GM21723 (cell line): ENCODE data around the gene THEM5.

Experiments
- ATAC-seq: cut with Tn5 transposase; IDR thresholded peaks from one replicate; pipeline ENCODE4 v1.9.1; 2021; ENCODE audit warnings: mild to moderate bottlenecking, moderate library complexity; ENCODE audit not compliant: unreplicated experiment

THEM5 gene

GRCh38 chr1:151840421-151840820 is 13.1 kb downstream of the THEM5 start:
- no peak for ATAC-seq

DNA sequence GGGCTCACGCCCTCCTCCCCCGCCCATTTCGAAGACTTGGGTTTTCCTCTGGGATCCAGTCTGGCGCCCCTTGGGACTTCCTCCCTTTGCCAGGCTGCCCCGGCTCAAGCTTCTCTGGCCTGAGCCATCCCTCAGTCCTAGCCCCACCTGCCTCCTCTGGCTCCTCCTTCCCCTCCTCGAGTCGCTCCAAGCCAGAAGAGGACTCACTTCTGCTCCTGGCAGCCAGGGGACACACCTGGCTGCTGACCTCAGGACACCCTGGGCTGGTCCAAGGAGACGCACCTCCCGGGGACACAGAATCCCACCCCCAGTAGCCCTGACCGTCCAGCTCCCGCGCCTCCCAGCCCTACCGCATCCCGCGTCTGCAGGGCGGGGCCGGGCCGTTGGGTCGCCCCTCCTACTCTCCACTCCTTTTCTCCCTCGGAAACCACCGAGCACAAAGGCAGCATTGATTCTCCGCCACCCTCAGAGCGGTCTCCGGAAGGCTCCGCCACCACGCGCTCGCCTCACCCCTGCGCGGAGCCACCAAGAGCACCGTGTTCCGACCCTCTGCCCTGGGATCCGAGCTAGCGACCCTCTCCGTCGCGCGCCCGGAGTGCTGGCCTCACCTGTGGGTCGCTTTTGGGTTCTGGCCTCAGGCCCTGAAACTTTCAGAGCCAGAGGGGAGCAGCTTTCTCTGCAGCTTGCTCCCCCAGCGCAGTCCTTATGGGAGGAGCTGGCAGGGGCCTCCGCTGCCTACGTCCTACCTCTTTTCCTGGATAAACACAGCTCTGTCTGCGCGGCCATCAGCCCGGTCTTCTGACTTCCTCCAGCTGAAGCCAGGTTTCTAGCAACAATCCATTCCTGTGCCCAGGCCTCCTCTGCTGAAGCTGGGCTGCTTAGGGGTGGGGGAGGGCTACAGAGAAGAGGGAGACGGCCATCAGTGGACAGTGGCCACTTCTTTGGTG is 13.8 kb downstream of the THEM5 start, which contains the start of gene C2CD4D:
TSS of gene C2CD4D (minus strand) at position 364 of the 947 bp plus-strand sequence. CDS start 831 bp downstream, outside the sequence.
- no peak for ATAC-seq

GRCh38 chr1:151839082-151839412 is 14.5 kb downstream of the THEM5 start:
- ATAC-seq = no peak

DNA sequence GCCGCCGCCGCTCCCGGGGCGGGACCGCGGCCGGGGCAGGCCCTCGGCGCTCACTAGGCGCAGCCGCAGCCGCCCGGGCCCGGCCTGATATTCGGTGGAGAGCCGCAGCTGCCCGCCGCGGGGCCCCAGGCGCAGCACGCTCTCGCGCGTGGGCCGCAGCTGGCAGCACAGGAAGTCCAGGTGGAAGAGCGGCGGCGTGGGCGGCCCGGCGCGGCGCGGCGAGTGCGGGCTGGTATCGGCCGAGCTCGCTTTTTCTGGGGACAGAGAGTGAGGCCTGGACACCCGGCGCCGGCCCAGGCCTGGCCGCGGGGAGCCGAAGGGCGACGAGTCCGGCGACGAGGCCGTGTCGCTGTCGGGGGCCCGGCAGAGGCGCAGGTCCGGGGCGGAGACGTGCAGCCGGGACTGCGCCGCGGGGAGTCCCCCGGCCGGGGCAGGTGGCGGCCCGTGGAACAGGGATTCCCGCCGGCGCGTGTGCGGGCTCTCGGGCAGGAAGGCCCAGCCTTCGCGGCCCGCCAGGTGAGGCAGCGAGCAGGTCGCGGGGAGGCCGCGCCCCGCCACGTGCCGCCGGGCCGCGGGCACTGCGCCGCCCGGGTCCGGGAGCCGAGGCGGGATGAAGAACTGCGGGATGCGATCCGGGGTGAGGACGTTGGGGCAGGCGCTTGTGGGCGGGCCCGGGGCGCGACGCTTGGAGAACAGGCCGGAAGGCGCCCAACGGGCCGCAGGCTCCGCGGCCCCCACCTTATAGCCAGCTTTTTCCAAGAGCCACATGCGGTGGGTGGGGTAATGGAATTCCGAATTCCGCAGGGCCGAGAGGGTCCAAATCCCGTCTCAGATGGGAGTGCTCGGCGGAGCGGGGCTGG is 15.1 kb downstream of the THEM5 start:
- no peak for ATAC-seq

GRCh38 chr1:151837884-151838221 is 15.7 kb downstream of the THEM5 start:
- ATAC-seq = no peak

DNA sequence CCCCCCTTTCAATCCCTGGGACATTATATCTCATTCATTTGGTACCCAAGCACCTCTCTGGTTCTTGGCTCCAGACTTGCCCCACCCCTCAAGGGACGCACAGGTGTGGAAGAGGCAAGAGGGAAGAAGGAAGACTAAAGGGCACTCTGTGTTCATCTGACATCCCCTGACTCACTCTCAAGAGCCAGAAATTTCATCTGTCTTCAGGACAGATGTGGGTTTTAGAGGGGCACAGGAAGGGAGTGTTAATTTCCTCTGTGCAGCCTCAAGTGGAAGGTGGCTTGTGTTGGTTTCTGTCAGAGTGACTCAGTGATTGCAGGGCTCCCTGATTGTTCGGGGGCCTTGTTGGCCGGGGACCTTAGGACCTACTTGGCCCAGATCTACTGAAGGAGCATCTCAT is 16.3 kb downstream of the THEM5 start:
- no peak for ATAC-seq

DNA sequence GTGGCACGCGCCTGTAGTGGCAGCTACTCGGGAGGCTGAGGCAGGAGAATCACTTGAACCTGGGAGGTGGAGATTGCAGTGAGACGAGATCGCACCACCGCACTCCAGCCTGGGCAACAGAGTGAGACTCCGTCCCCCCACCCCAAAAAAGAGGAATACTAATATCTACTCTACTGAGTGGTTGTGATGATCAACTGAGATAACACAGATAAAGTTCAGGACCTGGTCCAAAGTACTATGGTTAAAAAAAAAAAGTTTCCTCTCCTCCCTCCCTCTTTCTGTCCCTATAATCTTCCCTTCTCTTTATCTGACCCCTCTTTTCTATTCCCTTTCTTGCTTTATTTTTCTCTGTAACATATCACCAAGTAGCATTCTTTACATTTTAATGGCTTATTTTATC is 17.9 kb downstream of the THEM5 start:
- ATAC-seq = no peak

GRCh38 chr1:151834239-151834638 is 19.3 kb downstream of the THEM5 start:
- ATAC-seq = no peak

DNA sequence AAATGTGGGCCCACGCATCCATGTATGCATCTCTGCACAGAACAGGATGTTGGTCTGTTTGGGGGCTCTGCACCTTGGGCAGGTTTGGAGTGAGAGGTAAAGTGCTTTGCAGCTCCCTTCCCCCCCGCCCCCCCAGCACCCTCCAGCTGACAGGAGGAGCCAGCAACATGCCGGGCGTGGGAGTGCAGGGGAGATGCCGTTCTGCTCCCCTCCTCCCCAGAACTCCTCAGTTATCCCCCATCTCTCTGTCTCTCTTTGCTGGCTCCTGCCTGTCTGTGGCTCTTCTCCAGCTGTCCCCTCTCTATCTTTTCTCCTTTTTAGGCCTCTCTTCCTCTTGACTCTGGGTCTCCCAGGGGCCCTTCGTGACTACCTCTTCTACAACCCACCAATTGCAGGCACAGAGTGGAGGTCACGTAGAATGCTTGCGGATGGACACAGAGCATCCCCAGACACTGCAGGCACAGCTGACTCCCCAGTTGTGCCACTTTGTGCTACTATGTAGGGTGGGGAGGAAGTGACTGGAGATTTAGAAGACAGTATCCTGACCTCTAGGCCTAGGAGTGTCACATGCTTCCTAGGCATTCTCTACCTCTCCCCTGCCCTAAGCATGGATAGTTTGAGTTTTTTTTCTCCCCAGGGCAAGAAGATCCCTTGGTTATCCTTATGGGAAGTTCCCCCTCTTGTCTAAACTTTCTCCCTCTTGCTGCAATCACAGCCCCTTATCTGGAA is 20.2 kb downstream of the THEM5 start:
- no peak for ATAC-seq

DNA sequence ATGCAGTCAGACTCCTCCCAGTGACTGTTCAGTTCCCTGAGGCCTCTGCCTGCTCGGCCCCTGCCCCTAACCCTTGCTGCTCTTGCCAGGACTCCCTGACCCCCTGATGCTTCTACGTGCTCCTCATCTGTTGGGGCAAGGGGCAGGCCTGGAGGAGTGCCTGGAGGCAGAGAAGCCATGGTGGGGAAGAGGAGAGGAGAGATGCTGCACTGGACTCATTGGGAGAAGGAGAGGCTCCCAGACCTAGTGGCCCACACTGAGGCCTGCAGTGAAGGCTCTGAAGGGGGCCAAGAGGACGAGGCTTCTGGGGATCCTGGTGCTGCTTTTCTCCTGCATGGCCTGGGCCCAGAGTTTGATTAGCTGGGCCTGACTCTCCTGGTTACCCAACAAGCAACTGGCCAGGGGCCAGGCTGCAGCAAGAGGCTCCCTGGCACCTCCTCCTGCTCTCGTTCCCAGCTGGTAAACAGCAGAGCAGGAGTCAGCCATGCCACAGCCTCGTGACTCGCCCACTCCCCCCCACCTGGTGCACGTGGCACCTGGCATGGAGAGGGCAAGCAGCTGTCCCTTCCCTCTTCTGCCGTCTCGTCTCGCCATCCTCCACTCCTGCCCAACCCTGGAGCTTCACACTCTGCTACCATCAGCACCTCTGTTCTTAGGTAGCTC is 21.1 kb downstream of the THEM5 start:
- no peak for ATAC-seq

DNA sequence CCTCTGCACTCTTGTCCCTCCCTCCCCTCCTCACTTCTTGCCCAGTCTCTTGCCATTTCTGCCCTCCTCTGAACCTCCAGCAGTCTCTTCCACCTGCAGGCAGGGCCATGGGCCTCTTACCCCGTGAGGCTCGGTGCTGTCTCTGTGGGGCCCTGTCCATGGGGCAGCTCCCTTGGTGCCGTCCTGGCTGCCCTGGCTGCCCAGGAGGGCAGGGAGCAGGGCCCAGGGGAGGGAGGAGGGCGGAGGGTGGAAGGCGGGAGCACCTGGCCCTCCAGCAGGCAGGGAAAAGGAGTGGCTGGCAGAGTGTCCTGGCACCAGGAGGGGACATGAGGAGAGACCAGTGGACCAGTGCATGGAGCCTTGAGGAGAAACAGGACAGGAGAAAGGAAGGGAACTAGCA is 21.9 kb downstream of the THEM5 start, which contains the start of gene RORC:
TSS of gene RORC (minus strand) at position 198 of the 400 bp plus-strand sequence. CDS start at position 160, 38 bp downstream.
- no peak for ATAC-seq

- no peak for ATAC-seq
Observed at GRCh38 chr1:151831256-151831591, 22.3 kb downstream of the THEM5 start.

GRCh38 chr1:151830055-151830454 is 23.5 kb downstream of the THEM5 start:
- no peak for ATAC-seq

DNA sequence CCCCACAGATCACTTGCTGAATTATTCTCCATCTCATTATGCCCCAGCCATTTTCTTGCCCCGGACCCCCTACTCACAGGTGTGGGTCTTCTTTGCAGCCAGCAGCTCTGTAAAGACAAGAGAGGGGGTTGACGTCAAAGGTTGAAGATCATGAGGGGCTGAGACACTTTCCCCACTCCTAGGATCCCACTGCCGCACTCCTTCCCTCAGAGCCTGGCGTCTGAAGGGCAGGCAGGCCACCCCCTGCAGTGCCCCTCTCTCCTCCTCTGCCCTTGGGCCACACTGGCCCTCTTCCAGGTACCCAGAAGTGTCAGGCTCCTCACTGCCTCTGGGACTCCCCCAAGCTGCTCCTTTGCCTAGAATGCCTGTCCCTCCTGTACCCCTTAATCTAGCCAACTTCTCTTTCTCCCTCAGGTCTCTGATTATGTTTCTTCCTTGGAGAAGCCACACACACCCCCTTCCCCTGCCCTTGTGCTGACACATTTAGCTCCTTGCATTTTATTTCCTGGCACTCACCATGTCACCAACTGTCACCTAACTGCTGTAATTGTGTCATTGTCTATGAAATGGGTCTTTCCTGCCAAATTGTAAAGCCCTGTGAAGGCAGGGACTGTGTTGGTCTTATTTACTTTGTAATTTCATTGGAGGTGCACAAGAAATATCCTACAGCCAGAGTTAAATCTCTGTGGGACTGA is 24.0 kb downstream of the THEM5 start:
- ATAC-seq = no peak

DNA sequence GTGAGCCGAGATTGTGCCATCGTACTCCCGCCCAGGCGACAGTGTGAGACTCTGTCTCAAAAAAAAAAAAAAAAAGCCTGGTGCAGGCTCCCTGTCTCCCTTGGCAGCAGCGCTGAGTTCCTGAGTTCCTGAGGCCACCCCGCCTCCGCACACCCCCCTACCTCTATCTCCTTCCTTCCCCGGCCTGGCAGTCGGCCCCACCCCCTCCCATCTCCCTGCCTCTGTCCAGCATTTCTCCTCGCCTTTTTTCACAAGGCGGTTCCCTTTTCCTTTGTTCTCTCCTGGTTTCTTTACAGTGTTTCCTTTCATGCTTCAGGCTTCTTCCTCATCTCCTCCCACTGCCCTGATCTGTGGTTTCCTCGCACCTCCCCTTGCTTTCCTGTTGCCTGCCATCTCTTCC is 24.6 kb downstream of the THEM5 start:
- no peak for ATAC-seq

DNA sequence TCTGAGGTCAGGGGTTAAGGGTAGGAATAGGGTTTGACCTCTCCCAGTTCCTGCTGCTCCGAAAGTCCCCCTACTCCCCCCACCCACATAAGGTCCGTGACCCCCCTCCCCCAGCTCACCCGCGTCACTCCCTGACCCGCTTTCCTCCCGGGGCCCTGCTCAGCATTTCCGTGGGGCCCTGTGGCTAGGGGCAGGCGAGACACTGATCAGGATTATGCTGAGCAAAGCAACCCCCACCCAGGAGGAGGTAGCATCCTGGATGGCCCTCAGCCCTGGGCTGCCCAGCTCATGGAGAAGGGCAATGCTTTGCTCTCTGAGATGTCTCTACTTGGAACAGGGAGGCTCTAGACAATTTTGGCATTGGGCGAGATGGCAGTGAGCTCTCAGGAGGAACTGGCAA is 25.7 kb downstream of the THEM5 start:
- ATAC-seq = no peak

- ATAC-seq = no peak
Observed at GRCh38 chr1:151825751-151826660, 27.5 kb downstream of the THEM5 start.

- no peak for ATAC-seq
Observed at GRCh38 chr1:151825204-151825603, 28.3 kb downstream of the THEM5 start.

DNA sequence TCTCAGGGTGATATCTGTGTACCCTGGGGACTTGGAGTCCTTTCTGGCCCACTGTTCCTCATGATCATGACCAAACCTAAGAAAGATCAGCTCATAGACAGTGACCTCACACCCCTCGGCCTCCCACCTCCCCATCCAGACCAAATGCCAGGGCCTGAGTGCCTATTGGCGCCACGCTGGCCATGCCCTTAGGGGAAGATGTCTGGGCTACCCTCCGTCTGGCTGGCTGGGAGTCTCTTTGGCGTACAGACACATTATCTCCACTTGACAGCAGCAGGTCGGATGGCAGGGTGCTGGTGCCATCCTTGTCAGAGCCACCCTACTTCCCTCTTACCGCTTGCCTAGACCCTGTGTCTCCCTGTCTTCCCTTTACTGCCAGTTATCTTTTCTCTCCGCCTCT is 30.3 kb downstream of the THEM5 start:
- ATAC-seq = no peak
